HG03469 (cell line): ENCODE data around the gene TWNK.
A peak's percentile ranks its signal among the peaks of the same experiment; 100 is the strongest.
"Not testable (repeated sequence)": the region's sequence is repeated elsewhere in the genome, so short reads cannot be mapped to it uniquely, and the experiment has no call there.

Source experiments
- ATAC-seq: cut with Tn5 transposase; IDR thresholded peaks from one replicate; pipeline ENCODE4 v1.9.1; 2021; ENCODE audit warnings: mild to moderate bottlenecking, moderate library complexity, moderate number of reproducible peaks; ENCODE audit not compliant: unreplicated experiment

TWNK gene

GRCh38 chr10:101029520-101030295, 42.4 kb downstream of the TWNK start:
- no peak for ATAC-seq

GRCh38 chr10:101030496-101031127, 43.3 kb downstream of the TWNK start:
- ATAC-seq = no peak

- ATAC-seq = peak; percentile 71
Observed at GRCh38 chr10:101031128-101031795, 43.9 kb downstream of the TWNK start, which contains the start of the genes PDZD7 and SFXN3. Gene PDZD7 (minus strand): TSS chr10:101031129. CDS start chr10:101030219, 910 bp downstream. Gene SFXN3 (plus strand): TSS chr10:101031234. CDS start chr10:101034695, 3,461 bp downstream.

GRCh38 chr10:101031796-101032636, 44.7 kb downstream of the TWNK start:
- ATAC-seq = no peak

- no peak for ATAC-seq
Observed at GRCh38 chr10:101032637-101033224, 45.4 kb downstream of the TWNK start.

GRCh38 chr10:101033276-101033675, 45.9 kb downstream of the TWNK start:
- ATAC-seq = no peak

GRCh38 chr10:101034404-101034803, 47.1 kb downstream of the TWNK start:
- ATAC-seq = not testable (repeated sequence)

GRCh38 chr10:101035314-101035713, 48.0 kb downstream of the TWNK start:
- ATAC-seq = no peak

- no peak for ATAC-seq
Observed at GRCh38 chr10:101035916-101036702, 48.8 kb downstream of the TWNK start.

- ATAC-seq = no peak
Observed at GRCh38 chr10:101036726-101037125, 49.4 kb downstream of the TWNK start.

- no peak for ATAC-seq
Observed at GRCh38 chr10:101038484-101038883, 51.1 kb downstream of the TWNK start.

- ATAC-seq = no peak
Observed at GRCh38 chr10:101040061-101040460, 52.7 kb downstream of the TWNK start.

GRCh38 chr10:101040851-101041250, 53.5 kb downstream of the TWNK start:
- ATAC-seq = no peak

- ATAC-seq = no peak
Observed at GRCh38 chr10:101041252-101041761, 54.0 kb downstream of the TWNK start.

GRCh38 chr10:101042118-101042517, 54.8 kb downstream of the TWNK start:
- no peak for ATAC-seq

GRCh38 chr10:101042667-101043362, 55.5 kb downstream of the TWNK start:
- ATAC-seq = peak; percentile 79

- no peak for ATAC-seq
Observed at GRCh38 chr10:101043363-101043707, 56.0 kb downstream of the TWNK start.
